ENCODE measurements around the gene TAC4. TPM values are rescaled to one million over a fixed set of nuclear protein-coding genes. Genes with fewer than 3 reads are reported as not detected.

TAC4 gene
- total and polyA plus RNA-seq, 9 donors, result 0.75 to 1.8 (median 1.1) TPM

- Histone ChIP-seq H3K27me3 (ENCODE audit: control insufficient read depth, insufficient read depth, low read length) (peaks cover 43% of the 10 kb centered on the region), H3K4me1 (ENCODE audit: control insufficient read depth, insufficient read depth, low read length) (peaks cover 2% of the 10 kb centered on the region), H3K4me3 (ENCODE audit: low read length) (no peak overlapping the region), H3K27ac (ENCODE audit: low read length) (no peak overlapping the region), H3K9me3 (replicated peaks; ENCODE audit: control insufficient read depth, low read depth, low read length) (no peaks in the 10 kb centered on the region), H3K36me3 (ENCODE audit: control insufficient read depth, insufficient read depth, low read length) (no peaks in the 10 kb centered on the region)
- WGBS (ENCODE audit: insufficient coverage), result 20% methylated on average over 1 of the region's 3 CpGs
- no peak for DNase-seq
Observed at GRCh38 chr17:49873926-49874325, 26.1 kb upstream of the TAC4 start.

GRCh38 chr17:49873466-49873865 is 25.6 kb upstream of the TAC4 start:
- WGBS (ENCODE audit: insufficient coverage), result 34% methylated on average over 3 of the region's 6 CpGs
- peaks cover 42% of the 10 kb centered on the region for H3K27me3 ChIP-seq (ENCODE audit: control insufficient read depth, insufficient read depth, low read length)
- no peak for DNase-seq
- H3K27ac ChIP-seq (ENCODE audit: low read length), result no peak overlapping the region
- no peak overlapping the region for H3K4me3 ChIP-seq (ENCODE audit: low read length)
- peaks cover 2% of the 10 kb centered on the region for H3K4me1 ChIP-seq (ENCODE audit: control insufficient read depth, insufficient read depth, low read length)
- H3K9me3 ChIP-seq (replicated peaks; ENCODE audit: control insufficient read depth, low read depth, low read length), result no peaks in the 10 kb centered on the region
- no peaks in the 10 kb centered on the region for H3K36me3 ChIP-seq (ENCODE audit: control insufficient read depth, insufficient read depth, low read length)

GRCh38 chr17:49872754-49873377 is 25.0 kb upstream of the TAC4 start:
- H3K27ac ChIP-seq (ENCODE audit: low read length), result no peak overlapping the region
- peaks cover 44% of the 10 kb centered on the region for H3K27me3 ChIP-seq (ENCODE audit: control insufficient read depth, insufficient read depth, low read length)

GRCh38 chr17:49871211-49871610 is 23.3 kb upstream of the TAC4 start:
- H3K27ac ChIP-seq (ENCODE audit: low read length), result no peak overlapping the region
- no peak overlapping the region for H3K4me3 ChIP-seq (ENCODE audit: low read length)
- H3K9me3 ChIP-seq (replicated peaks; ENCODE audit: control insufficient read depth, low read depth, low read length), result no peaks in the 10 kb centered on the region
- H3K27me3 ChIP-seq (ENCODE audit: control insufficient read depth, insufficient read depth, low read length), result peaks cover 35% of the 10 kb centered on the region
- peaks cover 2% of the 10 kb centered on the region for H3K4me1 ChIP-seq (ENCODE audit: control insufficient read depth, insufficient read depth, low read length)
- WGBS (ENCODE audit: insufficient coverage), result 100% methylated on average over 3 of the region's 7 CpGs
- H3K36me3 ChIP-seq (ENCODE audit: control insufficient read depth, insufficient read depth, low read length), result no peaks in the 10 kb centered on the region
- DNase-seq, result no peak

More at GRCh38 chr17:49872754-49873377, 25.0 kb upstream of the TAC4 start:
- H3K36me3 ChIP-seq (ENCODE audit: control insufficient read depth, insufficient read depth, low read length), result no peaks in the 10 kb centered on the region
- WGBS (ENCODE audit: insufficient coverage), result 28% methylated on average over 2 of the region's 6 CpGs
- no peak overlapping the region for H3K4me3 ChIP-seq (ENCODE audit: low read length)
- H3K9me3 ChIP-seq (replicated peaks; ENCODE audit: control insufficient read depth, low read depth, low read length), result no peaks in the 10 kb centered on the region
- DNase-seq, result no peak
- H3K4me1 ChIP-seq (ENCODE audit: control insufficient read depth, insufficient read depth, low read length), result peaks cover 2% of the 10 kb centered on the region

- DNase-seq, result no peak
- Histone ChIP-seq H3K4me1 (ENCODE audit: control insufficient read depth, insufficient read depth, low read length) (peaks cover 2% of the 10 kb centered on the region), H3K27ac (ENCODE audit: low read length) (no peak overlapping the region), H3K27me3 (ENCODE audit: control insufficient read depth, insufficient read depth, low read length) (peaks cover 32% of the 10 kb centered on the region), H3K9me3 (replicated peaks; ENCODE audit: control insufficient read depth, low read depth, low read length) (no peaks in the 10 kb centered on the region), H3K4me3 (ENCODE audit: low read length) (no peak overlapping the region), H3K36me3 (ENCODE audit: control insufficient read depth, insufficient read depth, low read length) (no peaks in the 10 kb centered on the region)
- 87% methylated on average over 10 of the region's 11 CpGs for WGBS (ENCODE audit: insufficient coverage)
Observed at GRCh38 chr17:49870298-49870697, 22.4 kb upstream of the TAC4 start.

- DNase-seq, result no peak
Observed at GRCh38 chr17:49869038-49869374, 21.1 kb upstream of the TAC4 start.

GRCh38 chr17:49866882-49867413 is 19.1 kb upstream of the TAC4 start:
- Histone ChIP-seq H3K27me3 (ENCODE audit: control insufficient read depth, insufficient read depth, low read length) (peaks cover 22% of the 10 kb centered on the region), H3K4me3 (ENCODE audit: low read length) (no peak overlapping the region), H3K4me1 (ENCODE audit: control insufficient read depth, insufficient read depth, low read length) (peaks cover 13% of the 10 kb centered on the region), H3K36me3 (ENCODE audit: control insufficient read depth, insufficient read depth, low read length) (no peaks in the 10 kb centered on the region), H3K9me3 (replicated peaks; ENCODE audit: control insufficient read depth, low read depth, low read length) (no peaks in the 10 kb centered on the region), H3K27ac (ENCODE audit: low read length) (no peak overlapping the region)
- no peak for DNase-seq
- WGBS (ENCODE audit: insufficient coverage), result 60% methylated on average over 2 of the region's 3 CpGs

More at GRCh38 chr17:49869038-49869374, 21.1 kb upstream of the TAC4 start:
- Histone ChIP-seq H3K4me3 (ENCODE audit: low read length) (no peak overlapping the region), H3K4me1 (ENCODE audit: control insufficient read depth, insufficient read depth, low read length) (peaks cover 2% of the 10 kb centered on the region), H3K9me3 (replicated peaks; ENCODE audit: control insufficient read depth, low read depth, low read length) (no peaks in the 10 kb centered on the region), H3K27me3 (ENCODE audit: control insufficient read depth, insufficient read depth, low read length) (peaks cover 20% of the 10 kb centered on the region), H3K36me3 (ENCODE audit: control insufficient read depth, insufficient read depth, low read length) (no peaks in the 10 kb centered on the region), H3K27ac (ENCODE audit: low read length) (no peak overlapping the region)
- WGBS (ENCODE audit: insufficient coverage), result no CpG with 5 or more reads among the region's 1 CpG

GRCh38 chr17:49866019-49866380 is 18.1 kb upstream of the TAC4 start:
- no CpG with 5 or more reads among the region's 1 CpG for WGBS (ENCODE audit: insufficient coverage)
- no peak overlapping the region for H3K27ac ChIP-seq (ENCODE audit: low read length)
- no peak for DNase-seq
- H3K36me3 ChIP-seq (ENCODE audit: control insufficient read depth, insufficient read depth, low read length), result no peaks in the 10 kb centered on the region
- H3K4me3 ChIP-seq (ENCODE audit: low read length), result no peak overlapping the region
- no peaks in the 10 kb centered on the region for H3K9me3 ChIP-seq (replicated peaks; ENCODE audit: control insufficient read depth, low read depth, low read length)
- peaks cover 15% of the 10 kb centered on the region for H3K4me1 ChIP-seq (ENCODE audit: control insufficient read depth, insufficient read depth, low read length)
- H3K27me3 ChIP-seq (ENCODE audit: control insufficient read depth, insufficient read depth, low read length), result peaks cover 29% of the 10 kb centered on the region

- Histone ChIP-seq H3K9me3 (replicated peaks; ENCODE audit: control insufficient read depth, low read depth, low read length) (no peaks in the 10 kb centered on the region), H3K27ac (ENCODE audit: low read length) (no peak overlapping the region), H3K27me3 (ENCODE audit: control insufficient read depth, insufficient read depth, low read length) (peaks cover 19% of the 10 kb centered on the region), H3K4me3 (ENCODE audit: low read length) (no peak overlapping the region), H3K4me1 (ENCODE audit: control insufficient read depth, insufficient read depth, low read length) (peaks cover 15% of the 10 kb centered on the region), H3K36me3 (ENCODE audit: control insufficient read depth, insufficient read depth, low read length) (no peaks in the 10 kb centered on the region)
- DNase-seq, result no peak
- WGBS (ENCODE audit: insufficient coverage), result 21% methylated on average over 12 of the region's 17 CpGs
Observed at GRCh38 chr17:49862781-49863331, 15.0 kb upstream of the TAC4 start.

GRCh38 chr17:49861150-49861884 is 13.4 kb upstream of the TAC4 start:
- Histone ChIP-seq H3K27ac (ENCODE audit: low read length) (no peak overlapping the region), H3K36me3 (ENCODE audit: control insufficient read depth, insufficient read depth, low read length) (no peaks in the 10 kb centered on the region), H3K4me1 (ENCODE audit: control insufficient read depth, insufficient read depth, low read length) (peaks cover 15% of the 10 kb centered on the region), H3K9me3 (replicated peaks; ENCODE audit: control insufficient read depth, low read depth, low read length) (no peaks in the 10 kb centered on the region), H3K27me3 (ENCODE audit: control insufficient read depth, insufficient read depth, low read length) (peaks cover 17% of the 10 kb centered on the region), H3K4me3 (ENCODE audit: low read length) (no peak overlapping the region)
- DNase-seq, result peak; percentile 41
- 24% methylated on average over 12 of the region's 16 CpGs for WGBS (ENCODE audit: insufficient coverage)

Data from muscle of leg (tissue), 11 donors.